ENCODE results near the gene SYTL3. TPM values are rescaled to one million over a fixed set of nuclear protein-coding genes. Genes with fewer than 3 reads are reported as not detected.

SYTL3 gene
- total RNA-seq, 1 experiment from 2014 or later = 0.28 TPM

DNA sequence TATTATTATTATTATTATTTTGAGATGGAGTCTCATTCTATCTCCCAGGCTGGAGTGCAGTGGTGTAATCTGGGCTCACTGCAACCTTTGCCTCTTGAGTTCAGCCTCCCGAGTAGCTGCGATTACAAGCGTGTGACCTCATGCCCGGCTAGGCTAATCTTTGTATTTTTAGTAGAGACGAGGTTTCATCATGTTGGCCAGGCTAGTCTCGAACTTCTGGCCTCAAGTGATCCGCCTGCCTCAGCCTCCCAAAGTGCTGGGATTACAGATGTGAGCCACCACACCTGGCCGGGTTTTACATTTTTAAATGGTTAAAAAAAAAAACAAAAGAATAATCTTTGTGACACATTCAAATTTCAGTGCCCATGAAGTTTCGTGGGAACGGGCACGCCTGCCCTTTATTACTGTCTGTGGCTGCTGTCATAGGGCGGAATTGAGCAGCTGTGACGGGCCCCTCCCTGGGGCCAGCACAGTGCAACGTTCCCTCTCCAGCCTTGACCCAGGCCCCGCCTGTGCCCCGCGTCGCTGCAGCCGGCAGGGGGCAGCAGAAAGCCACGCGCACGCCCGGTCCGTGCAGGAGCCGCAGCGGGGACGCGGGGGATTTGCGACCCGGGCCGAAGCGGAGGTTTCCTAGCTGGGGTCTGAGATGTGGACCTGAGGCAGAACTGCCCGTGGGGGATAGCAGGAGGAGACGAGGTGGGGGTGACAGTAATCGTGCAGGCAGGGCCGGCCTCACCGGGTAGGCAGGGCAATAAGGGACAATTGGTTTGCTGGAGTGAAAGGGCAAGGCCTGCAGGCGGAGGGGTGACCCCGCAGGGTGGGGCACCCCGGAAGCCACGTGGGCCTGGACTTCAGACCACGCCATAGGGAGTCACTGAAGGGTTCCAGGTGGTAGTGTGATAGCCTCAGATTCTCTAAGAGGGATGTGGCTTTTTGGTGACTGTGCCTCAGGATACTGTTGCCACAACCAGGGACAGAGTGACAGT, 54.3 kb downstream of the SYTL3 start:
- Mint-ChIP-seq H3K27ac (no peak overlapping the region), H3K4me1 (peaks cover 14% of the 10 kb centered on the region), H3K27me3 (ENCODE audit: low read depth) (peaks cover 2% of the 10 kb centered on the region; the same call in 1 of the 2 replicates), H3K36me3 (no peaks in the 10 kb centered on the region), H3K9me3 (no peaks in the 10 kb centered on the region), H3K4me3 (peak overlapping the region; percentile 57)
- ChIA-PET CTCF (interaction anchor here (0.5 to 2.1 kb wide), 33 partner anchors 11 to 955 kb away, joined by 3 to 16 read pairs (median 4); partner anchors contain the start of gene RSPH3), POLR2A (no interaction called here)
- ATAC-seq (peak; percentile 94), DNase-seq (ENCODE audit: low spot score) (peak; percentile 86)
- peak; percentile 82 for TF ChIP-seq ETV6 (CRISPR knock-in tag; IDR thresholded peaks at IDR 0.05)
- no peak for TF ChIP-seq OVOL2 (CRISPR knock-in tag; IDR thresholded peaks at IDR 0.05; ENCODE audit: borderline replicate concordance)
- TF ChIP-seq GABPB1 (CRISPR knock-in tag; IDR thresholded peaks at IDR 0.05) = peak; percentile 48
- TF ChIP-seq, protein P1, sequence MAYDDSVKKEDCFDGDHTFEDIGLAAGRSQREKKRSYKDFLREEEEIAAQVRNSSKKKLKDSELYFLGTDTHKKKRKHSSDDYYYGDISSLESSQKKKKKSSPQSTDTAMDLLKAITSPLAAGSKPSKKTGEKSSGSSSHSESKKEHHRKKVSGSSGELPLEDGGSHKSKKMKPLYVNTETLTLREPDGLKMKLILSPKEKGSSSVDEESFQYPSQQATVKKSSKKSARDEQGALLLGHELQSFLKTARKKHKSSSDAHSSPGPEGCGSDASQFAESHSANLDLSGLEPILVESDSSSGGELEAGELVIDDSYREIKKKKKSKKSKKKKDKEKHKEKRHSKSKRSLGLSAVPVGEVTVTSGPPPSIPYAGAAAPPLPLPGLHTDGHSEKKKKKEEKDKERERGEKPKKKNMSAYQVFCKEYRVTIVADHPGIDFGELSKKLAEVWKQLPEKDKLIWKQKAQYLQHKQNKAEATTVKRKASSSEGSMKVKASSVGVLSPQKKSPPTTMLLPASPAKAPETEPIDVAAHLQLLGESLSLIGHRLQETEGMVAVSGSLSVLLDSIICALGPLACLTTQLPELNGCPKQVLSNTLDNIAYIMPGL (CRISPR knock-in tag; IDR thresholded peaks at IDR 0.05) = peak; percentile 87
- TF ChIP-seq, protein P2, sequence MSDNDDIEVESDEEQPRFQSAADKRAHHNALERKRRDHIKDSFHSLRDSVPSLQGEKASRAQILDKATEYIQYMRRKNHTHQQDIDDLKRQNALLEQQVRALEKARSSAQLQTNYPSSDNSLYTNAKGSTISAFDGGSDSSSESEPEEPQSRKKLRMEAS (CRISPR knock-in tag; IDR thresholded peaks at IDR 0.05) = peak; percentile 50; the same call in 1 of the 2 replicates
- TF ChIP-seq ZNF121 (CRISPR knock-in tag; IDR thresholded peaks at IDR 0.05) = peak; percentile 23; the same call in 1 of the 2 replicates
- peak; percentile 81 for TF ChIP-seq FOXP1 (CRISPR knock-in tag; IDR thresholded peaks at IDR 0.05; ENCODE audit: borderline replicate concordance)
- no peak for TF ChIP-seq ESRRA (CRISPR knock-in tag; IDR thresholded peaks at IDR 0.05; ENCODE audit: borderline replicate concordance)
- TF ChIP-seq, protein P3, sequence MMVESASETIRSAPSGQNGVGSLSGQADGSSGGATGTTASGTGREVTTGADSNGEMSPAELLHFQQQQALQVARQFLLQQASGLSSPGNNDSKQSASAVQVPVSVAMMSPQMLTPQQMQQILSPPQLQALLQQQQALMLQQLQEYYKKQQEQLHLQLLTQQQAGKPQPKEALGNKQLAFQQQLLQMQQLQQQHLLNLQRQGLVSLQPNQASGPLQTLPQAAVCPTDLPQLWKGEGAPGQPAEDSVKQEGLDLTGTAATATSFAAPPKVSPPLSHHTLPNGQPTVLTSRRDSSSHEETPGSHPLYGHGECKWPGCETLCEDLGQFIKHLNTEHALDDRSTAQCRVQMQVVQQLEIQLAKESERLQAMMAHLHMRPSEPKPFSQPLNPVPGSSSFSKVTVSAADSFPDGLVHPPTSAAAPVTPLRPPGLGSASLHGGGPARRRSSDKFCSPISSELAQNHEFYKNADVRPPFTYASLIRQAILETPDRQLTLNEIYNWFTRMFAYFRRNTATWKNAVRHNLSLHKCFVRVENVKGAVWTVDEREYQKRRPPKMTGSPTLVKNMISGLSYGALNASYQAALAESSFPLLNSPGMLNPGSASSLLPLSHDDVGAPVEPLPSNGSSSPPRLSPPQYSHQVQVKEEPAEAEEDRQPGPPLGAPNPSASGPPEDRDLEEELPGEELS (CRISPR knock-in tag; IDR thresholded peaks at IDR 0.05) = 0 out of 2 replicates have a peak, but pooled peaks have one; percentile 41
- TF ChIP-seq MYBL2 (CRISPR knock-in tag; IDR thresholded peaks at IDR 0.05) = 0 out of 2 replicates have a peak, but pooled peaks have one; percentile 19
- TF ChIP-seq, protein P4, sequence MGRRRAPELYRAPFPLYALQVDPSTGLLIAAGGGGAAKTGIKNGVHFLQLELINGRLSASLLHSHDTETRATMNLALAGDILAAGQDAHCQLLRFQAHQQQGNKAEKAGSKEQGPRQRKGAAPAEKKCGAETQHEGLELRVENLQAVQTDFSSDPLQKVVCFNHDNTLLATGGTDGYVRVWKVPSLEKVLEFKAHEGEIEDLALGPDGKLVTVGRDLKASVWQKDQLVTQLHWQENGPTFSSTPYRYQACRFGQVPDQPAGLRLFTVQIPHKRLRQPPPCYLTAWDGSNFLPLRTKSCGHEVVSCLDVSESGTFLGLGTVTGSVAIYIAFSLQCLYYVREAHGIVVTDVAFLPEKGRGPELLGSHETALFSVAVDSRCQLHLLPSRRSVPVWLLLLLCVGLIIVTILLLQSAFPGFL (CRISPR knock-in tag; IDR thresholded peaks at IDR 0.05; ENCODE audit: borderline replicate concordance) = no peak
- no peak for TF ChIP-seq JAZF1 (CRISPR knock-in tag; IDR thresholded peaks at IDR 0.05)
- TF ChIP-seq, protein P5, sequence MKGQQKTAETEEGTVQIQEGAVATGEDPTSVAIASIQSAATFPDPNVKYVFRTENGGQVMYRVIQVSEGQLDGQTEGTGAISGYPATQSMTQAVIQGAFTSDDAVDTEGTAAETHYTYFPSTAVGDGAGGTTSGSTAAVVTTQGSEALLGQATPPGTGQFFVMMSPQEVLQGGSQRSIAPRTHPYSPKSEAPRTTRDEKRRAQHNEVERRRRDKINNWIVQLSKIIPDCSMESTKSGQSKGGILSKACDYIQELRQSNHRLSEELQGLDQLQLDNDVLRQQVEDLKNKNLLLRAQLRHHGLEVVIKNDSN (CRISPR knock-in tag; IDR thresholded peaks at IDR 0.05) = no peak
- no peak for TF ChIP-seq NFYB (CRISPR knock-in tag; conservative IDR thresholded peaks at IDR 0.05; ENCODE audit: low read depth)
- TF ChIP-seq, protein P6, sequence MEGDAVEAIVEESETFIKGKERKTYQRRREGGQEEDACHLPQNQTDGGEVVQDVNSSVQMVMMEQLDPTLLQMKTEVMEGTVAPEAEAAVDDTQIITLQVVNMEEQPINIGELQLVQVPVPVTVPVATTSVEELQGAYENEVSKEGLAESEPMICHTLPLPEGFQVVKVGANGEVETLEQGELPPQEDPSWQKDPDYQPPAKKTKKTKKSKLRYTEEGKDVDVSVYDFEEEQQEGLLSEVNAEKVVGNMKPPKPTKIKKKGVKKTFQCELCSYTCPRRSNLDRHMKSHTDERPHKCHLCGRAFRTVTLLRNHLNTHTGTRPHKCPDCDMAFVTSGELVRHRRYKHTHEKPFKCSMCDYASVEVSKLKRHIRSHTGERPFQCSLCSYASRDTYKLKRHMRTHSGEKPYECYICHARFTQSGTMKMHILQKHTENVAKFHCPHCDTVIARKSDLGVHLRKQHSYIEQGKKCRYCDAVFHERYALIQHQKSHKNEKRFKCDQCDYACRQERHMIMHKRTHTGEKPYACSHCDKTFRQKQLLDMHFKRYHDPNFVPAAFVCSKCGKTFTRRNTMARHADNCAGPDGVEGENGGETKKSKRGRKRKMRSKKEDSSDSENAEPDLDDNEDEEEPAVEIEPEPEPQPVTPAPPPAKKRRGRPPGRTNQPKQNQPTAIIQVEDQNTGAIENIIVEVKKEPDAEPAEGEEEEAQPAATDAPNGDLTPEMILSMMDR (IDR thresholded peaks at IDR 0.05) = peak; percentile 93

Data from WTC11 (cell line).